G401 (cell line): ENCODE measurements around the gene TPCN1. TPM values are rescaled to one million over a fixed set of nuclear protein-coding genes. Genes with fewer than 3 reads are reported as not detected.

Experiments used
- DNase-seq: peaks from one replicate; pipeline ENCODE4 v3.0.0-alpha.2; 2015; ENCODE audit warnings: low spot score
- in situ Hi-C: cut with HindIII; loops from 2 replicates; pipeline ENCODE4 v1.10.0; 2016; ENCODE audit warnings: low sequenced_read_pairs, mixed read lengths
- total RNA-seq: library from RNA; depleted of rRNA; stranded (reverse); fragments of >200 nt; shearing (Covaris generic); gene quantifications from 2 replicates; pipeline ENCODE4 v1.2.3, GENCODE V29; 2014; rRNA removed

The TPCN1 gene
- total RNA-seq, 1 experiment from 2014 or later, result 14.3 TPM

DNA sequence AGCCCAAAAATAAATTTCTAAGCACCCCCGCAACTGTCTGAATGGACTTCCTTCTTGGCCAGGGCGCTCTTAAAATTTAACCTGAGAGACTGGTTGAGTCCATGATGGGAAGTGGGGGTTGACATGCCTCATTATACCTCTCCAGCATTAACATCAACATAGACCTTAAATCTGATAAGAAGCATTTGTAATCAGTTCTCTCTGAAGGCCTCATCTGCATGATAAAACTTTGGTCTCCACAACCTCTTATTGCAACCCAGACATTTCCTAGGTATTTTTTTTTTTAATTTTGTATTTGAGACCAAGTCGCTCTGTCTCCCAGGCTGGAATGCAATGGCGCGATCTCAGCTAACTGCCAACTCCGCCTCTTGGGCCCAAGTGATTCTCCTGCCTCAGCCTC, 124.1 kb downstream of the TPCN1 start:
- no peak for DNase-seq
- in situ Hi-C loops, result no loop called here

GRCh38 chr12:113346353-113346752, 125.1 kb downstream of the TPCN1 start:
- in situ Hi-C loops, result no loop called here

DNA sequence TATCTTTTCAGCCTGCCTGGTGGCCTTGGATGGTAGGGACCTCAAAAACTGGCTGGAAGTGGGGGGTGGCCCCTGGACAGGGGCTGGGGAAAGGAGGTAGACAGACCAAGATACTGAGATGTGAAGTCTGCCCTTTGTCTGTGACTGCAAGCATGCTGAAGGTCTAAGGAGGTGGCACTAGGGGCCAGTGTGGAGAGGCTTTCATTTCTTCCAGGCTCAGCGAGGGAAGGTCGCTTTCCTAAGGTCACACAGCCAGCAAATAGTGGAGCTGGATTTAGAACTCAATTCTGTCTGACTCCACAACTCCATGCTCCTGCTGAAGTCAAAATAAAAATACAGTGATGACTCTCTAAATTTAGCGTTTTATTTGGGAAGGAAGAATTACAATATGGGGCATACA, 125.8 kb downstream of the TPCN1 start:
- in situ Hi-C loops, result no loop called here
- no peak for DNase-seq

More at GRCh38 chr12:113346353-113346752, 125.1 kb downstream of the TPCN1 start:
- DNase-seq, result no peak

GRCh38 chr12:113347892-113348291, 126.6 kb downstream of the TPCN1 start:
- DNase-seq, result no peak
- in situ Hi-C loops, result no loop called here

Other genes starting within 250 kb of the TPCN1 start
- gene OAS2, start 242.9 kb upstream of the TPCN1 start, total RNA-seq, result not detected in 2 replicates
- 5.6 and 5.8 TPM in 2 replicates for gene DTX1, start 164.7 kb upstream of the TPCN1 start, total RNA-seq
- gene RASAL1, start 85.7 kb upstream of the TPCN1 start, total RNA-seq, result 3.1 and 3.3 TPM in 2 replicates
- not detected in 2 replicates for gene CFAP73, start 71.7 kb upstream of the TPCN1 start, total RNA-seq
- 63.1 and 130 TPM in 2 replicates for gene DDX54, start 36.0 kb upstream of the TPCN1 start, total RNA-seq
- 63.7 and 69.2 TPM in 2 replicates for gene RITA1, start 35.7 kb upstream of the TPCN1 start, total RNA-seq
- gene SLC8B1, start 113.6 kb downstream of the TPCN1 start, total RNA-seq, result 8.2 and 19.2 TPM in 2 replicates
- 15.4 and 16.3 TPM in 2 replicates for gene PLBD2, start 137.1 kb downstream of the TPCN1 start, total RNA-seq
- 0.24 and 0.86 TPM in 2 replicates for gene SDS, start 182.4 kb downstream of the TPCN1 start, total RNA-seq
- gene SDSL, start 200.9 kb downstream of the TPCN1 start, total RNA-seq, result 18.5 and 32.0 TPM in 2 replicates